ENCODE data around the gene SMO. TPM values are rescaled to one million over a fixed set of nuclear protein-coding genes. Genes with fewer than 3 reads are reported as not detected.

The SMO gene
- 10 to 100 TPM in 5 of 8 experiments, 1 to 10 TPM in 3; 2.9 to 33.9 (median 10.6) TPM for total RNA-seq

GRCh38 chr7:129188372-129188891, at the start of gene SMO:
TSS of gene SMO (plus strand) at chr7:129188633. CDS start at chr7:129189152, 519 bp downstream.
- peak within 1 kb of the TSS in 1 of 2 donors; percentile 79 for H3K27ac ChIP-seq
- WGBS, 10 experiments: no CpG with 5 or more reads among the region's 48 CpGs
- H3K4me1 ChIP-seq (replicated peaks in 1 of 2): peaks cover 5 to 17% of the 10 kb centered on the region in 2 donors
- H3K4me3 ChIP-seq: peak within 1 kb of the TSS; percentile 43 to 88 (median 59)
- in situ Hi-C loops (cut with MboI; ENCODE audit: low pct_unique_long_range_greater_than_20kb in 2 of 9, low sequenced_read_pairs in 9 of 9, unreplicated experiment in 9 of 9): no loop called here
- ATAC-seq (replicated peaks in 6 of 8): peak; percentile 53 to 94 (median 90)

DNA sequence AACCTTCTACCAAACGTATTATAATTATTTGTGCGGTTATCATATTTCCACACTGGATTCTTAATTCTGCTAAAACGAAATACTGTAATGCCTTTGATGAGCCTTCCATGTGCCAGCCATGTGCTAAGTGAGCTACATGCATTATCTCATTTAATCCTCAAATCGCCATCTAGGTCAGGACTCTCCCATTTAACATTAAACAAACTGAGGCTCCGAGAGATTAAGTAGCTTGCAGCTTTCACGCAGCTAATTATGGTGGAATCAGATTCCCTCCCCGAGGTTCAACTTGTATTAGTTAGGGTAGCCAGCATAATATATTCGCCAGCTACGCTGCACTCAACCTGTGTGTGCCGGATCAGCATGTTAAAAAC, 44.7 kb upstream of the SMO start:
- in situ Hi-C loops (cut with MboI; ENCODE audit: low pct_unique_long_range_greater_than_20kb in 2 of 9, low sequenced_read_pairs in 9 of 9, unreplicated experiment in 9 of 9): no loop called here
- WGBS, 10 experiments: 20 to 65% (median 36%) methylated on average over 2 to 10 of the region's 10 CpGs; no CpG with 5 or more reads in 1 of the 10 experiments
- H3K27ac ChIP-seq: no peak overlapping the region
- H3K4me1 ChIP-seq (replicated peaks in 1 of 2): peaks cover 4% of the 10 kb centered on the region in 2 donors
- H3K4me3 ChIP-seq: peak overlapping the region; percentile 39 to 82 (median 62)
- ATAC-seq (replicated peaks in 6 of 8): no peak

- H3K27ac ChIP-seq: no peak within 1 kb of the TSS
- 0 to 3% (median 0%) methylated on average over 2 to 15 of the region's 43 CpGs; no CpG with 5 or more reads in 2 of the 10 experiments for WGBS, 10 experiments
- H3K4me1 ChIP-seq (replicated peaks in 1 of 2): peaks cover 4% of the 10 kb centered on the region in 2 donors
- in situ Hi-C loops (cut with MboI; ENCODE audit: low pct_unique_long_range_greater_than_20kb in 2 of 9, low sequenced_read_pairs in 9 of 9, unreplicated experiment in 9 of 9): no loop called here
- peak within 1 kb of the TSS; percentile 39 to 82 (median 62) for H3K4me3 ChIP-seq
- ATAC-seq (replicated peaks in 6 of 8): peak; percentile 86 to 99 (median 98)
Observed at GRCh38 chr7:129144095-129144833, 44.2 kb upstream of the SMO start, which contains the start of gene TSPAN33. TSS of gene TSPAN33 (plus strand) at chr7:129144707. CDS start at chr7:129144981, 274 bp downstream.

- no peak for ATAC-seq (replicated peaks in 6 of 8)
Observed at GRCh38 chr7:129144834-129145668, 43.4 kb upstream of the SMO start.

DNA sequence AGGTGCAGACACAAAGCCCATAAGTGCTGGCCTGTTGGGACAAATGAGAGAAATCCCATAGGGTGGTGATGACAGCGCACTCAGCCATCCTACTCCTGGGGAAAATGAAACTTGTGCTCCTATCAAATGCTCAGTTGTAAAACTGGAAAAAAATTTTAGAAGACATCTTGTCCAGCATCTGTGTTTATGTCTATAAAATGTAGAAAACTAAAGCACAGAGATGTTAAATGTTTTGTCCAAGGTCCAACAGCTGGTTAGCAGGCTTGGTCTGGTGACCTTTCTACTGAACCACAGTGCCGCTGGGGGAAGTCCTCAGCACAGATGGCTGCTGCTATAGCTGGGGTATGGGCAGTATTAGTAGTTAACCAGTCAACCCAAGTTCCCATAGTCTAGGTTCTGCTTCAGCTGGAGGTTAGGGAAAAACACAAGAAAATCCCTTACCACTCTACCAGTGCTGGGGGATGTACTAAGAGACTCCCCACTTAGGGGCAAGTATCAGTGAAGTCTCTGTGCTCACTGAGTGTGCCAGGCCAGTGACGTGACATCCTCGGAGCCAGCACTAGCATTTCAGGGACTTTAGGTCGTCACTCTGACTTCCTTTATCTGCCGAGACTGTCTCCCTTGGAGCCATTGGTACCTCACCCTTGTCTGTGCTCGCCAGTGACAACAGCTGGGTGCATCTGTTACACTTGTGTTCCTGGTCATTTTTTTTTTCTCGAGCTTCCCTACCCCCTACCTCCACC, 42.0 kb upstream of the SMO start:
- H3K27ac ChIP-seq: no peak overlapping the region
- H3K4me3 ChIP-seq: no peak overlapping the region
- H3K4me1 ChIP-seq (replicated peaks in 1 of 2): peaks cover 4% of the 10 kb centered on the region in 2 donors
- 14 to 100% (median 70%) methylated on average over 1 to 5 of the region's 8 CpGs; no CpG with 5 or more reads in 1 of the 10 experiments for WGBS, 10 experiments
- in situ Hi-C loops (cut with MboI; ENCODE audit: low pct_unique_long_range_greater_than_20kb in 2 of 9, low sequenced_read_pairs in 9 of 9, unreplicated experiment in 9 of 9): no loop called here
- ATAC-seq (replicated peaks in 6 of 8): no peak

More at GRCh38 chr7:129144834-129145668, 43.4 kb upstream of the SMO start:
- in situ Hi-C loops (cut with MboI; ENCODE audit: low pct_unique_long_range_greater_than_20kb in 2 of 9, low sequenced_read_pairs in 9 of 9, unreplicated experiment in 9 of 9): no loop called here
- peaks cover 4% of the 10 kb centered on the region in 2 donors for H3K4me1 ChIP-seq (replicated peaks in 1 of 2)
- H3K27ac ChIP-seq: no peak overlapping the region
- H3K4me3 ChIP-seq: peak overlapping the region; percentile 39 to 82 (median 62)
- WGBS, 10 experiments: no CpG with 5 or more reads among the region's 58 CpGs

GRCh38 chr7:129147731-129148130, 40.7 kb upstream of the SMO start:
- no peak overlapping the region for H3K27ac ChIP-seq
- H3K4me1 ChIP-seq (replicated peaks in 1 of 2): peaks cover 4% of the 10 kb centered on the region in 2 donors
- in situ Hi-C loops (cut with MboI; ENCODE audit: low pct_unique_long_range_greater_than_20kb in 2 of 9, low sequenced_read_pairs in 9 of 9, unreplicated experiment in 9 of 9): no loop called here
- H3K4me3 ChIP-seq: no peak overlapping the region
- WGBS, 10 experiments: 0 to 89% (median 80%) methylated on average over 1 to 3 of the region's 3 CpGs; no CpG with 5 or more reads in 5 of the 10 experiments
- peak in 1 of 8 experiments; percentile 40 for ATAC-seq (replicated peaks in 6 of 8)

GRCh38 chr7:129149511-129149910, 38.9 kb upstream of the SMO start:
- ATAC-seq (replicated peaks in 6 of 8): no peak
- in situ Hi-C loops (cut with MboI; ENCODE audit: low pct_unique_long_range_greater_than_20kb in 2 of 9, low sequenced_read_pairs in 9 of 9, unreplicated experiment in 9 of 9): no loop called here
- peaks cover 0 to 4% of the 10 kb centered on the region in 2 donors for H3K4me1 ChIP-seq (replicated peaks in 1 of 2)
- H3K4me3 ChIP-seq: no peak overlapping the region
- 50 to 100% (median 81%) methylated on average over 1 to 8 of the region's 8 CpGs; no CpG with 5 or more reads in 3 of the 10 experiments for whole genome bisulfite sequencing, 10 experiments
- H3K27ac ChIP-seq: no peak overlapping the region

GRCh38 chr7:129150199-129150996, 38.0 kb upstream of the SMO start:
- H3K4me3 ChIP-seq: no peak overlapping the region
- WGBS, 10 experiments: 11 to 74% (median 37%) methylated on average over 1 to 3 of the region's 8 CpGs; no CpG with 5 or more reads in 4 of the 10 experiments
- in situ Hi-C loops (cut with MboI; ENCODE audit: low pct_unique_long_range_greater_than_20kb in 2 of 9, low sequenced_read_pairs in 9 of 9, unreplicated experiment in 9 of 9): no loop called here
- ATAC-seq (replicated peaks in 6 of 8): no peak
- H3K4me1 ChIP-seq (replicated peaks in 1 of 2): no peaks in the 10 kb centered on the region
- H3K27ac ChIP-seq: no peak overlapping the region

GRCh38 chr7:129157651-129158050, 30.8 kb upstream of the SMO start:
- ATAC-seq (replicated peaks in 6 of 8): no peak
- in situ Hi-C loops (cut with MboI; ENCODE audit: low pct_unique_long_range_greater_than_20kb in 2 of 9, low sequenced_read_pairs in 9 of 9, unreplicated experiment in 9 of 9): no loop called here
- Histone ChIP-seq H3K4me1 (replicated peaks in 1 of 2) (peaks cover 0 to 8% of the 10 kb centered on the region in 2 donors), H3K4me3 (no peak overlapping the region), H3K27ac (no peak overlapping the region)
- 58 to 100% (median 80%) methylated on average over 1 to 9 of the region's 9 CpGs; no CpG with 5 or more reads in 1 of the 10 experiments for WGBS, 10 experiments

- H3K4me1 ChIP-seq (replicated peaks in 1 of 2): peaks cover 0 to 8% of the 10 kb centered on the region in 2 donors
- WGBS, 10 experiments: 90 to 100% (median 100%) methylated on average over 1 to 3 of the region's 3 CpGs; no CpG with 5 or more reads in 7 of the 10 experiments
- H3K4me3 ChIP-seq: no peak overlapping the region
- in situ Hi-C loops (cut with MboI; ENCODE audit: low pct_unique_long_range_greater_than_20kb in 2 of 9, low sequenced_read_pairs in 9 of 9, unreplicated experiment in 9 of 9): no loop called here
- H3K27ac ChIP-seq: no peak overlapping the region
- no peak for ATAC-seq (replicated peaks in 6 of 8)
Observed at GRCh38 chr7:129159539-129159938, 28.9 kb upstream of the SMO start.

DNA sequence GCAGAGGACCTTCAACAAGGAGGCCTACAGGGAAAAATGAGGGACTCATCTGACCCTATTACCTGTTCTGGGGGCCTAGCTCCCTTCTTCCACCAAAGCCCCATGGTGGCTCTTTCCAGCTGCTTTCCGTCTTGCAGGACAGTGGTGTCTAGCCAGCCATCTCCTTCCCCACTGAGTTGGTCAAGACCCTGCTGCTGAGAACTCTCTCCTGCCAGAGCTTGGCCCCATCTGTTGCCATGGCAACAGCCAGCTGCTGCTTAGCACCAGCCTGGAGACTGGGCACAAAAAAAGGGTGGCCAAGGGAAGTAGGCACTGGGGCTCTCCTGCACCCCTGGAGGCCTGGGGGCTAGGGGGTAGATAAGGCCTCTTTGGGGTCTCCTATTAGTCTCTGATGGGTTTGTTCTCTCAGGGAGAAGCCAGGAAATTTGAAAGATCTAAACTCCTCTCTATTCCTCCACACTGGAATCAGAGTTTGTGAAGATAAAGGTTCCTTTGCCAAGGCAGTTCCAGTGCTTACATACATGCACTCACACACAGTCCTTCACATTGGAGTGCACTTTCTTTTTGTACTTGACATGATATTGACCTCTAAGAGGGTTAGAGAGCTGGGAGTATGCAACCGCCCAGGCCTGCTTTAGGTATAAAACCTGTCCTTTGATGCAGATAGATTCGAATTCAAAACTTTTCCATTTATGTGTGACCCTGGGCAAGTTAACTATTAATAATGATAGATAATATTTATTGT, 28.1 kb upstream of the SMO start:
- peak in 5 of 8 experiments; percentile 36 to 93 (median 70) for ATAC-seq (replicated peaks in 6 of 8)
- in situ Hi-C loops (cut with MboI; ENCODE audit: low pct_unique_long_range_greater_than_20kb in 2 of 9, low sequenced_read_pairs in 9 of 9, unreplicated experiment in 9 of 9): no loop called here
- 17 to 100% (median 86%) methylated on average over 1 to 3 of the region's 3 CpGs; no CpG with 5 or more reads in 3 of the 10 experiments for WGBS, 10 experiments

More for the DNA sequence above, 28.1 kb upstream of the SMO start:
- Histone ChIP-seq H3K4me3 (no peak overlapping the region), H3K27ac (no peak overlapping the region), H3K4me1 (replicated peaks in 1 of 2) (peaks cover 0 to 8% of the 10 kb centered on the region in 2 donors)
